Measurements from ENCODE around the gene HPS1. TPM values are rescaled to one million over a fixed set of nuclear protein-coding genes. Genes with fewer than 3 reads are reported as not detected.

HPS1 gene
- total RNA-seq, 1 experiment from 2014 or later: 47.4 TPM

GRCh38 chr10:98438715-98439114 lies 8.0 kb downstream of the HPS1 start:
- Mint-ChIP-seq H3K4me1 (peaks cover 4 to 14% of the 10 kb centered on the region in 2 experiments), H3K36me3 (ENCODE audit: insufficient read depth in 1 of 3, low read depth in 3 of 3) (peaks cover 77 to 89% (median 85%) of the 10 kb centered on the region in 3 experiments), H3K4me3 (no peak overlapping the region), H3K27ac (0 out of 7 replicates have a peak overlapping the region, but pooled peaks of 1 of the 3 experiments have one; percentile 55), H3K27me3 (ENCODE audit: low read depth) (no peaks in the 10 kb centered on the region), H3K9me3 (peaks cover 17 to 23% of the 10 kb centered on the region in 2 experiments)
- DNase-seq: no peak
- Histone ChIP-seq H3K56ac (ENCODE audit: insufficient read length, low read depth, low read length) (no peak overlapping the region), H2BK120ac (ENCODE audit: low read depth, low read length, poor library complexity, severe bottlenecking) (no peak overlapping the region), H3K9ac (ENCODE audit: extremely low read depth, insufficient read length, low read length) (no peak overlapping the region), H2BK15ac (ENCODE audit: low read depth, low read length) (no peak overlapping the region), H2AK5ac (ENCODE audit: insufficient read length, low read length) (no peak overlapping the region), H4K8ac (replicated peaks; ENCODE audit: insufficient read length, low read depth, low read length) (no peak overlapping the region), H3T11ph (ENCODE audit: low read length) (no peak overlapping the region), H3K79me2 (ENCODE audit: insufficient read depth, low read length) (no peaks in the 10 kb centered on the region), H3K9me3 (ENCODE audit: control insufficient read depth, low read depth, low read length) (no peaks in the 10 kb centered on the region), H3K27ac (ENCODE audit: insufficient read length, low read depth, low read length) (no peak overlapping the region), H4K91ac (ENCODE audit: insufficient read length, low read depth, low read length) (no peak overlapping the region), H3K4me2 (ENCODE audit: insufficient read depth, insufficient read length, low read length) (no peak overlapping the region), H4K5ac (ENCODE audit: insufficient read length, low read depth, low read length) (no peak overlapping the region), H3K18ac (ENCODE audit: insufficient read length, low read depth, low read length) (no peak overlapping the region), H3K27me3 (ENCODE audit: insufficient read depth, low read length) (no peaks in the 10 kb centered on the region), H2BK5ac (ENCODE audit: insufficient read length, low read length) (no peak overlapping the region), H3K14ac (ENCODE audit: insufficient read depth, low read length) (no peak overlapping the region), H4K20me1 (ENCODE audit: control insufficient read depth, insufficient read depth, insufficient read length) (no peaks in the 10 kb centered on the region), H2AFZ (ENCODE audit: low read length) (no peak overlapping the region), H2BK20ac (ENCODE audit: low read depth, low read length, poor library complexity, severe bottlenecking) (no peak overlapping the region), H3K4ac (ENCODE audit: low read depth, low read length) (no peak overlapping the region), H3K23me2 (ENCODE audit: insufficient read length, low read depth, low read length, poor library complexity, severe bottlenecking) (no peaks in the 10 kb centered on the region), H3K79me1 (ENCODE audit: insufficient read depth, low read depth, low read length, poor library complexity, severe bottlenecking) (no peaks in the 10 kb centered on the region), H3K4me1 (ENCODE audit: insufficient read depth, low read length) (no peaks in the 10 kb centered on the region), H2BK12ac (ENCODE audit: insufficient read length, low read depth, low read length) (no peak overlapping the region), H3K23ac (ENCODE audit: insufficient read length, low read depth, low read length) (no peak overlapping the region)
- no CpG with 5 or more reads among the region's 4 CpGs for WGBS (ENCODE audit: extremely low coverage, insufficient read length, low lambda C conversion rate)
- no peak for TF ChIP-seq CTCF (conservative IDR thresholded peaks at IDR 0.05)
